Activated naive CD4-positive, alpha-beta T cell treated with anti-CD3 and anti-CD28 coated beads, Interleukin-2, amount 10 ng/mL, durations not matched to agents 7 days and 5 days (primary cell): ENCODE data around the gene THBS1.

ENCODE experiments used
- CTCF ChIA-PET: fragments of 350-600 bp; sonication (Branson Sonifier 250); formaldehyde crosslinking; loops from one replicate; lab custom pipeline; 2021; ENCODE audit warnings: antibody characterized with exemption; lab: Charles Lee
- DNase-seq: peaks from one replicate; pipeline ENCODE4 v3.0.0-alpha.2; 2020
- H3K27ac Mint-ChIP-seq: one replicate; pipeline ENCODE4 v1.8.0; 2021; ENCODE audit warnings: mild to moderate bottlenecking, moderate library complexity, mixed read lengths
- H3K27me3 Mint-ChIP-seq: one replicate; pipeline ENCODE4 v1.8.0; 2021; ENCODE audit warnings: mild to moderate bottlenecking, mixed read lengths
- H3K36me3 Mint-ChIP-seq: one replicate; pipeline ENCODE4 v1.8.0; 2021; ENCODE audit warnings: mixed read lengths
- H3K4me1 Mint-ChIP-seq: one replicate; pipeline ENCODE4 v1.8.0; 2021; ENCODE audit warnings: mixed read lengths
- H3K4me3 Mint-ChIP-seq: one replicate; pipeline ENCODE4 v1.8.0; 2021; ENCODE audit warnings: mild to moderate bottlenecking, moderate library complexity, mixed read lengths
- H3K9me3 Mint-ChIP-seq: one replicate; pipeline ENCODE4 v1.8.0; 2021; ENCODE audit warnings: mixed read lengths

Gene THBS1

GRCh38 chr15:39580485-39581241, at the start of gene THBS1:
THBS1 (plus strand) TSS chr15:39581079; CDS start chr15:39581858, 779 bp downstream.
- H3K9me3 Mint-ChIP-seq, result no peaks in the 10 kb centered on the region
- peaks cover 82% of the 10 kb centered on the region for H3K27me3 Mint-ChIP-seq
- H3K27ac Mint-ChIP-seq, result no peak within 1 kb of the TSS
- H3K36me3 Mint-ChIP-seq, result no peaks in the 10 kb centered on the region
- CTCF ChIA-PET, result interaction anchor here (0.8 to 8.5 kb wide), 11 partner anchors 29 to 878 kb away, joined by 3 to 146 read pairs (median 6); no protein-coding TSS in a partner anchor
- peak within 1 kb of the TSS; percentile 53 for H3K4me3 Mint-ChIP-seq
- peaks cover 19% of the 10 kb centered on the region for H3K4me1 Mint-ChIP-seq
- DNase-seq, result peak; percentile 44

GRCh38 chr15:39534996-39535395, 45.9 kb upstream of the THBS1 start:
- Mint-ChIP-seq H3K36me3 (no peaks in the 10 kb centered on the region), H3K27me3 (peaks cover 17% of the 10 kb centered on the region), H3K4me3 (no peak overlapping the region), H3K27ac (no peak overlapping the region), H3K9me3 (no peaks in the 10 kb centered on the region), H3K4me1 (no peaks in the 10 kb centered on the region)
- CTCF ChIA-PET, result no interaction called here
- DNase-seq, result no peak

GRCh38 chr15:39535466-39535865, 45.4 kb upstream of the THBS1 start:
- Mint-ChIP-seq H3K27me3 (peaks cover 12% of the 10 kb centered on the region), H3K4me1 (no peaks in the 10 kb centered on the region), H3K27ac (no peak overlapping the region), H3K36me3 (no peaks in the 10 kb centered on the region), H3K4me3 (no peak overlapping the region), H3K9me3 (no peaks in the 10 kb centered on the region)
- CTCF ChIA-PET, result no interaction called here
- no peak for DNase-seq

- CTCF ChIA-PET, result no interaction called here
- H3K27ac Mint-ChIP-seq, result no peak overlapping the region
- DNase-seq, result no peak
- no peaks in the 10 kb centered on the region for H3K36me3 Mint-ChIP-seq
- no peak overlapping the region for H3K4me3 Mint-ChIP-seq
- H3K9me3 Mint-ChIP-seq, result no peaks in the 10 kb centered on the region
- no peaks in the 10 kb centered on the region for H3K4me1 Mint-ChIP-seq
- peaks cover 5% of the 10 kb centered on the region for H3K27me3 Mint-ChIP-seq
These were observed 41.9 kb upstream of the THBS1 start for GRCh38 chr15:39538936-39539335.

- no peak for DNase-seq
- H3K9me3 Mint-ChIP-seq, result no peaks in the 10 kb centered on the region
- H3K27ac Mint-ChIP-seq, result no peak overlapping the region
- H3K36me3 Mint-ChIP-seq, result no peaks in the 10 kb centered on the region
- CTCF ChIA-PET, result no interaction called here
- no peaks in the 10 kb centered on the region for H3K4me1 Mint-ChIP-seq
- H3K27me3 Mint-ChIP-seq, result peaks cover under 1% of the 10 kb centered on the region
- no peak overlapping the region for H3K4me3 Mint-ChIP-seq
These were observed 41.4 kb upstream of the THBS1 start for GRCh38 chr15:39539466-39539865.

- H3K4me1 Mint-ChIP-seq, result no peaks in the 10 kb centered on the region
- no peaks in the 10 kb centered on the region for H3K27me3 Mint-ChIP-seq
- H3K9me3 Mint-ChIP-seq, result peaks cover 5% of the 10 kb centered on the region
- no peak overlapping the region for H3K27ac Mint-ChIP-seq
- CTCF ChIA-PET, result no interaction called here
- H3K36me3 Mint-ChIP-seq, result no peaks in the 10 kb centered on the region
- no peak overlapping the region for H3K4me3 Mint-ChIP-seq
- no peak for DNase-seq
These were observed 40.8 kb upstream of the THBS1 start for GRCh38 chr15:39539973-39540558.

- DNase-seq, result no peak
- Mint-ChIP-seq H3K27me3 (no peaks in the 10 kb centered on the region), H3K4me3 (no peak overlapping the region), H3K4me1 (no peaks in the 10 kb centered on the region), H3K36me3 (no peaks in the 10 kb centered on the region), H3K9me3 (peaks cover 5% of the 10 kb centered on the region), H3K27ac (no peak overlapping the region)
- CTCF ChIA-PET, result no interaction called here
These were observed 38.4 kb upstream of the THBS1 start for GRCh38 chr15:39542385-39543065.

GRCh38 chr15:39543651-39544050, 37.2 kb upstream of the THBS1 start:
- Mint-ChIP-seq H3K9me3 (peaks cover 5% of the 10 kb centered on the region), H3K4me3 (no peak overlapping the region), H3K36me3 (no peaks in the 10 kb centered on the region), H3K27ac (no peak overlapping the region), H3K4me1 (no peaks in the 10 kb centered on the region), H3K27me3 (no peaks in the 10 kb centered on the region)
- DNase-seq, result no peak
- CTCF ChIA-PET, result no interaction called here

GRCh38 chr15:39546842-39547241, 34.0 kb upstream of the THBS1 start:
- peaks cover 17% of the 10 kb centered on the region for H3K27me3 Mint-ChIP-seq
- H3K27ac Mint-ChIP-seq, result no peak overlapping the region
- H3K4me1 Mint-ChIP-seq, result no peaks in the 10 kb centered on the region
- CTCF ChIA-PET, result no interaction called here
- H3K36me3 Mint-ChIP-seq, result no peaks in the 10 kb centered on the region
- H3K4me3 Mint-ChIP-seq, result no peak overlapping the region
- no peak for DNase-seq
- H3K9me3 Mint-ChIP-seq, result peaks cover 5% of the 10 kb centered on the region

GRCh38 chr15:39548561-39548960, 32.3 kb upstream of the THBS1 start:
- Mint-ChIP-seq H3K27me3 (peaks cover 17% of the 10 kb centered on the region), H3K4me3 (no peak overlapping the region), H3K27ac (no peak overlapping the region), H3K36me3 (no peaks in the 10 kb centered on the region), H3K9me3 (peaks cover 5% of the 10 kb centered on the region), H3K4me1 (no peaks in the 10 kb centered on the region)
- no peak for DNase-seq
- CTCF ChIA-PET, result no interaction called here

GRCh38 chr15:39549912-39550311, 31.0 kb upstream of the THBS1 start:
- H3K4me3 Mint-ChIP-seq, result no peak overlapping the region
- no peaks in the 10 kb centered on the region for H3K4me1 Mint-ChIP-seq
- no peak for DNase-seq
- H3K27me3 Mint-ChIP-seq, result peaks cover 17% of the 10 kb centered on the region
- H3K9me3 Mint-ChIP-seq, result peaks cover 1% of the 10 kb centered on the region
- H3K36me3 Mint-ChIP-seq, result no peaks in the 10 kb centered on the region
- CTCF ChIA-PET, result interaction anchor here (0.9 to 1.1 kb wide), 2 partner anchors 13 to 850 kb away, joined by 3 to 4 read pairs; no protein-coding TSS in a partner anchor
- H3K27ac Mint-ChIP-seq, result no peak overlapping the region

- CTCF ChIA-PET, result no interaction called here
- no peak for DNase-seq
- Mint-ChIP-seq H3K4me1 (no peaks in the 10 kb centered on the region), H3K4me3 (no peak overlapping the region), H3K27me3 (peaks cover 22% of the 10 kb centered on the region), H3K27ac (no peak overlapping the region), H3K36me3 (no peaks in the 10 kb centered on the region), H3K9me3 (no peaks in the 10 kb centered on the region)
These were observed 29.4 kb upstream of the THBS1 start for GRCh38 chr15:39551476-39551875.

GRCh38 chr15:39552556-39552955, 28.3 kb upstream of the THBS1 start:
- Mint-ChIP-seq H3K9me3 (no peaks in the 10 kb centered on the region), H3K27me3 (peaks cover 22% of the 10 kb centered on the region), H3K4me3 (no peak overlapping the region), H3K27ac (no peak overlapping the region), H3K4me1 (no peaks in the 10 kb centered on the region), H3K36me3 (no peaks in the 10 kb centered on the region)
- CTCF ChIA-PET, result no interaction called here
- DNase-seq, result no peak

- Mint-ChIP-seq H3K9me3 (no peaks in the 10 kb centered on the region), H3K4me1 (no peaks in the 10 kb centered on the region), H3K4me3 (no peak overlapping the region), H3K36me3 (no peaks in the 10 kb centered on the region), H3K27ac (no peak overlapping the region), H3K27me3 (peaks cover 26% of the 10 kb centered on the region)
- CTCF ChIA-PET, result no interaction called here
- no peak for DNase-seq
These were observed 26.8 kb upstream of the THBS1 start for GRCh38 chr15:39553947-39554693.
